HG02885 (cell line): Measurements from ENCODE around the gene RABAC1.

Experiments
- ATAC-seq: cut with Tn5 transposase; IDR thresholded peaks from one replicate; pipeline ENCODE4 v1.9.1; 2021; ENCODE audit warnings: mild to moderate bottlenecking; ENCODE audit not compliant: unreplicated experiment, poor library complexity

Gene RABAC1

GRCh38 chr19:41930926-41931592 lies 28.1 kb downstream of the RABAC1 start:
- ATAC-seq = no peak

GRCh38 chr19:41930322-41930722 lies 28.8 kb downstream of the RABAC1 start:
- ATAC-seq = no peak

DNA sequence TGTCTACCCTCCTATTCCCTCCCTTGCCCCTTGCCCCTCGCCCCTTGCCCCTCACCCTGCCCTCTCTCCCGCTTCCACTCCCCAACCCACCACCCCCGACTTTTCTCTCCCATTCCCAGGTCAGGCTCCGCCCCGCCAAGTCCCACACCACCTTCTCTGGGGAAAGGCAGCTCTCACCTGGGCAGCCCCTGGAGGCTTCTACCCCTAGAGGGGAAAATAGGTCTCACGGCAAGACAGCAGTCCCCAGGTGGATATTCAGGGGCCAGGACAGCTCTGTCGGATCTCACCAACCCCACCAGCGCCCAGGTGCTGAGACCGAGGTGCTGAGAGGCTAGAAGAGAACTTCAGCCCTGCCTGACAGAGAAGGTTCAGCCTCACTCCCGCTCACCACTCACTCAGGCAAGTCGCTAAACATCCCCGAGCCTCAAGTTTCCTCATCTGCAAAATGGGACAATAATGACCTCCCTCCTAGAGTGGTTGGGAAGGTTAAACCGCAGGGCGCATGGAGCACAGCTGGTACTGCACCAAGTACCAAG lies 29.5 kb downstream of the RABAC1 start:
- ATAC-seq = no peak

- ATAC-seq = no peak
These were observed 30.2 kb downstream of the RABAC1 start for GRCh38 chr19:41928754-41929535.

- ATAC-seq = no peak
These were observed 30.9 kb downstream of the RABAC1 start, which contains the start of gene ERFL for GRCh38 chr19:41928221-41928683. Gene ERFL, minus strand, starts transcription at chr19:41928449. Its CDS starts 15,530 bp downstream, at chr19:41912919.

DNA sequence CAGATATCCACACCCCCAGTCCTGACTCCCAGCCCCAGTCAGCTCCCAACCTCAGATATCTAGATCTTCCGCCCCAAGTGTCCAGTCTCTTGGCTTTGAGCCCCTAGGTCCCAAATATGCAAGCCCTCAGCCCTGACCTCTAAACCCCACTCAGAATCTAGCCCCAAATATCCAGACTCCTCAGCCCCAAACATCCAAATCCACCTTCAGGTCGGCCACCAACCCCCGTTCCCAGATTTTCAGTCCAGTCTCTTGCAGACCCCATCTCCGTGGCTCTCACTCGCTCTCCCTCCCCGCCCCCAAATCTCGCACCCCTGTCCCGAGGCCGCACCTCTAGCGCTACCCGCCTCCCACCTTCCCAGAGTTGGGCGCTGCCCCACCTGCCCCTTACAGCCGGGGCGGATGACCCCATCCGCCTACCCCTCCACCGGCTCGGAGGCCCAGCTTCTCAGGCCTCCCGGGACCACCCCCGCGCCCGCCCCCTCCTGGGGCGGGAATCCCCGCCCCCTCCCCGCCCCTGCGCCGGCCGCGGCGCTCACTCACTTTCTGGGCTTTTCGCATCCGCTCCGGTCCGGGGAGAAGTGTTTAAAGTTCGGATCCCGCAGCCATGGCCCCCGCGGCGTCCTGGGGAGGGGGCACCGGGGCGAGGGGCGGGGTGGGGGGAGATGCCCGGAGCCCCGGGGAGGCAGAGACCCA lies 31.5 kb downstream of the RABAC1 start:
- no peak for ATAC-seq

DNA sequence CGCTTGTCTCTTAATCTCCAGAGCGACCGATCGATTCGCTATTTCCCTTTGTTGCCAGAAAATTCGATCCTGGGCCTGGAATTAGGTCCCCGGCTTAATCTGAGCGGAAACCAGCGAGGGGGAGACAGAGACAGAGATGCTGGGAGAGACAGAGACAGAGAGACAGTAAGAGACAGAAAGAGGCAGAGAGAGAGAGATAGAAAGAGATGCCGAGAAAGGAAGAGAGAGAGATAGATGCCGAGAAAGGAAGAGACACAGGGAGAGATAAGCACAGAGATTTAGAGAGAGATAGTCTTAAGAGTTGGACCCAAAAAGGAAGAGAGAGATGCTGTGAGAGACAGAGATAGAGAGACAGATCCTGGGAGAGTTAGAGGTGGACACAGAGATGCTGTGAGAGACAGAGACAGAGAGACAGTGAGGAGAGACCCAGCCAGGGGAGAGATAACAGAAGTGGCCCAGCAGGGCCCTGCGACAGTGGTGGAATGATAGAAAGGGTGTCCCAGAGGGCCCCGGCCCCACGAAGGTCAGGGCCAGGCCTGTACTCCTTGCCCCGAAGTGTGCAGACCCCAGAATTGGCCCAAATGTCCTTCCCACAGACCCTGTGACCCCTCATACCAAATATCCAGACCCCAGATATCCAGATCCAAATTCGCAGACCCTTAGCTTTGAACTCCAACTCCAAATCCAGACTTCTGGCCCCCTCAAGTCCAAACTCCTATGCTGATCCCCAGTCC lies 32.2 kb downstream of the RABAC1 start:
- no peak for ATAC-seq

- no peak for ATAC-seq
These were observed 32.9 kb downstream of the RABAC1 start for GRCh38 chr19:41926028-41926762.

DNA sequence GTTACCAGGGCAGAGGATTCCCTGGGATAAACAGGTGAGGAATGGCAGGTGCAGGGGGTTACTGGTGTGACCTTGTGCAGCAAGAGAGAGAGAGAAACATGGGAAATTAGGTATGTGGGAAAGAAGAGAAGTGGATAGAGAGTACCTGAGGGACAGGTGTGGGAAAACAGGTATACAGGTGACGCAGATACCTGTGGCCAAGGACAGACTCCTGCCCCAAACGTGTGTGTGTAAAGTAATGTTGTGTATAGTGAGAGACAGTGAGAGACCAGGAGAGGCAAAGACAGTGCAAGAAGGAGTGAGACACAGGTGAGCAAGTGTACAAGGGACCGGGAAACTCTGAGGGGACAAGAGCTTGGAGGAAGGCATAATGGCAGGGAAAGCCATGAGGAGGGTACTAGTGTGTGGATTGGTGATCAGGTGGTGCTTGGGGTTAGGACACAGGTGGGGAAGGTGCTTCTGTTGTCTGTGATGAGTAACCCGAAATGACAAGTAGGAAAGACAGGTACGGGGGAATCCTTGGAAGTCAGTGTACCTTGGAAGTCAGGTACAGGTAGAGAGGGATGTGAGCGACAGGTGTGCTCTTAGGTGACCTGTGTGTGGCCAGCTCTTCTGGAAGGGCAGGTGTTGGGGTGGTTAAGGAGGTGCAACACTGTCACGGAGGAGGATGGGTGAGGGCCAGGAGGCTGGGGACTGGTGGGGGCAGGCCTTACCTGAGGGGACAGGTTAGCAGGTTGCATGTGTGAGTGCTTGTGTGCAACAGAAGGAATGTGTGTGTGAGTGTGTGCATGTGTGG lies 33.7 kb downstream of the RABAC1 start:
- ATAC-seq = no peak

- no peak for ATAC-seq
These were observed 34.7 kb downstream of the RABAC1 start for GRCh38 chr19:41924151-41925145.

DNA sequence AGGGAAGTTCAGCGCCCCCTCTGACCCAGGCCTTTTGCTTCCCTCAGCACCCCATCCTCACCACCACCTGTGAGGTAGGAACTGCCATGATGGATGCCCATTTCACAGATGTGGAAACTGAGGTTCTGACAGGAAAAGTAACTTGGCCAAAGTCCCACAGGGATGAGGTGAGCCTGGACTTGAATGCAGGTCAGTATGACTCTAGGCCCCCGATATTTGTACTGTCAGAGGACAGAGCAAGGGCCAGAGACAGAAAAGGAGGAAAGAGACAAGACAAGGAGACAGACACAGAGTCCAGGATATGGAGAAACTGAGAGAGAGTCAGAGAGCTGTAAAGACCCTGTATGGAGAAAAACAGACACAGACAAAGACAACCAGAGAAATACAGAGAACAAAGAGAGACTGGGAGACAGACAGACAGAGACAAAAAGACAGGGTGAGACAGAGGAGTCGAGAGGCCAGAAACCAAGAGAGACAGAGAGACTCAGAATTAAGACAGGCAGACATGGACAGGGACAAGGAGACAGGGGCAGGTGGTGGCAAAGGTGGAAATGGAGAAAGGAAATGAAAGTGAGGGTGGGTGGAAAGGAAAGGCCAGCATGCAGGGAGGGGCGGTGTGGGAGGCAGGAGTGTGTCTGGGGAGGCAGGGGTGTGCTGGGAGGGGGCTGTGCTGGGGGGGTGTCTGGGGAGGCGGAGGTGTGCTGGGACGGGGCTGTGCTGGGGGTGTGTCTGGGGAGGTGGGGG lies 35.9 kb downstream of the RABAC1 start:
- no peak for ATAC-seq

- no peak for ATAC-seq
These were observed 36.5 kb downstream of the RABAC1 start for GRCh38 chr19:41922585-41922984.

DNA sequence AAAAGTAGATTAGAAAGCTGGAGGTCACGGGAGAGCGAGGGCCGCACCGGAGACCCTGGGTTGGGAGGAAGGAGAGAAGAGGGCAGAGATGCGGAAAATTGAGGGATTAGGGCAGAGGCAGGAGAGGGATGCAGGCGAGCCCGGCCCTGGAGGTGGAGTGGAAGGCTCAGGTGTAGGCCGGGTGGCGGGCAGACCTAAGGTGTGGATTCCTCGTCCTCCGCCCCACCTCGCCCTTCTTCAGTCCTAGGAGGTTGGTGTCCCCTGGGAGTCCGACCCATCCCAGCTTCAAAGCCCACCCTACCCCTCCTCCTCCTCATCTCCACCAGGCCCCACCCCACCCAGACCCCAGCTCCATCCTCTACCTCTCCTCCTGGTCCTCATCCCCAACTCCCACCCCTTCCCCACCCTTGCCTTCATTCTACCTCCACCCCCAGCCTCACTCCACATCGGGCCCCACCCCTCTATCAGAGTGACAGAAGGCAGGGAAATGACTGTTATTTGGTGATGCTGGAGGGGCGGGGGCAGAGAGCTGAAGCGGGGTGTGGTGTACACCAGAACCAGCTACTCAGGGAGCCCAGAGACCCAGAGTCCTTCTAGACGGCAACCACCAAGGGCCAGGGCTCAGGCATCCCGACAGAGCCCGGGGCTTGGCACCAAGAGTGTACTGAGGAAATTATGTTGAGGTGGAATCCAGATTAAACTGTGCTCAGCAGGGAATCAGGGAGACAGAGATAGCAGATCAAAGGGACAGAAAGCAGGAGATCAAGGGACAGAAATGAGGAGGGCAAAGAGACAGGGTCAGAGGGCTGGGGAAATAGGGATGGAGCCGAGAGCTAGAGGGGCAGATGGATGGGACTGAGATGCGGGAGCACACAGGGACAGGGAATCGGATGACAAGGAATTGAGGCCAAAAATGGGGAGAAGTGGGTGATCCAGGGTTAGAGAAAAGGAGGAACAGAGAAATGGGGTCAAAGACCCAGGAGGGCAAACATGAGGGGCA lies 37.2 kb downstream of the RABAC1 start:
- no peak for ATAC-seq

DNA sequence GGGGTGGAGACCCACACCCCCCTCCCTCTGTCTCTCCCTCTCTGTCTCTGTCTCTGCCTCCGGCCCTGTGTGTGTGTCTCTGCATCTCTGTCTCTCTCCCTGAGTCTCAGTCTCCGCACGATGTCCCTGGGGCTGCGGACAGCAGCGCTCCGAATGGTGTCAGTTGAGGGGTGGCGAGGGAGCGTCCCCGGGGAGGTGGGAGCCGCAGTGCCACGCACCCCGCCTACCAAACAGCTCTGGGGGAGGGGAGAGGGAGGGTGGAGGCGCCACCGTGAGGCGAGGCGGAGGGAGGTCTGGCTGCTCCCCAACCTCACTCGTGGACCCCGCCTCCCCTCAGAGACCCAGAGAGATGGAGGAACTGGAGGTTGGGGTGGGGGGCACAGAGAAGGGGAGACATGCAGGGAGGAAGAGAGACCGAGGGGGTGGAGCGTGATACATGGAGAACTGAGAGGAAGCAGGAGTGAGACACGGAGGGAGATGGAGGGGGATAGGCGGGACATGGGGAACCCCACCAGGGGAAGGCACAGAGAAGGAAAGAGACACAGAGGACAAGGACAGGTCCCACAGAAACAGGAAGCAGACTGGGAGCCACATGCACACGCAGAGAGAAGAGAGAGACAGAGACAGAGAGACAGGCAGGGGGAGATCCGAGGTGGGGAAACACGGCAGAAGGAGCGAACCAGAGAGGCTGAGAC lies 38.1 kb downstream of the RABAC1 start:
- no peak for ATAC-seq
